ENCODE measurements around the gene TREM2. TPM values are rescaled to one million over a fixed set of nuclear protein-coding genes. Genes with fewer than 3 reads are reported as not detected.
"Not testable (repeated sequence)": the region's sequence is repeated elsewhere in the genome, so short reads cannot be mapped to it uniquely, and the experiment has no call there.

Gene TREM2
- total and polyA plus RNA-seq, 5 donors = 1.2 to 4.1 (median 2.3) TPM

DNA sequence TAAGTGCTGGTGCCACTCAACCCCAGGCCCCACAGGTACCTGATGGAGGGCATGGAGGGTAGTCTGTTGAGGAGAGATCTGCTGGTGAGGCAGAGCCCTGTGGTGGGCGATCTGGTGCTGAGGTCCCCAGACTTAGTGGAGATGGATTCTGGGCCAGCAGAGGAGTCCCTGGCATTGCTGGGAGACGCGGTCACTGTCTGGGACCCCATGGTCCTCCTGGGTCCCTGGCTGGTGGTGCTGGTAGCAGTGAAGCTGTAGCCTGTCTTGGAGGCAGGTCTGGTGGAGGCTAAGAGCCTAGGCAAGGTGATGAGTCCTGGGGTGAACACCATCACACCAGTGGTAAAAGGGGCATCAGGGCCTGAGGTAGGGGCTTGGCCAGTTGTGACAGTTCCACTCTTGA lies 31.5 kb upstream of the TREM2 start:
- H3K27me3 ChIP-seq (ENCODE audit: control insufficient read depth, insufficient read depth) = no peaks in the 10 kb centered on the region
- intact Hi-C loops (cut with DNase I) = no loop called here

DNA sequence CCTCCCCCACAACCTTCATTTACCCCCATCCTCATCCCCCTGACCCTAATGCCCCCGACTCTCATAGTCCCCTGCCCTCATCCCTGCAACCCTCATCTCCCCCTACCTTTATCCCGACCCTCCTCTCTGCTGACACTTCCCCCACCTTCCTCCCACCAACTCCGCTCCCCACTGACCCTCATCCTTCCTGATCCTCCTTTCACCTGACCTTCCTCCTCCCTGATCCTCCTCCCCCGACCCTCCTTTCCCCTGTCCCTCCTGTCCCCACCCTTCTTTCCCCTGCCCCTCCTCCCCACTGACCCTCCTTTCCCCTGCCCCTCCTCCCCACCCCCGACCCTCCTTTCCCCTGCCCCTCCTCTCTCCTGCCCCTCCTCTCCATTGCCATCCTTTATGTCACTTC lies 31.0 kb upstream of the TREM2 start:
- H3K27ac ChIP-seq (ENCODE audit: low read length) = no peak overlapping the region
- H3K9me3 ChIP-seq (ENCODE audit: control insufficient read depth, low read length) = no peaks in the 10 kb centered on the region
- intact Hi-C loops (cut with DNase I) = no loop called here
- H3K27me3 ChIP-seq (ENCODE audit: control insufficient read depth, insufficient read depth) = no peaks in the 10 kb centered on the region
- DNase-seq (no peak), ATAC-seq (no peak)
- H3K4me3 ChIP-seq (ENCODE audit: low read length) = no peak overlapping the region
- no peaks in the 10 kb centered on the region for H3K4me1 ChIP-seq (ENCODE audit: control insufficient read depth, insufficient read depth, low read length)
- WGBS = 54% methylated on average over 5 of the region's 5 CpGs

More for the DNA sequence above, 31.5 kb upstream of the TREM2 start:
- H3K4me1 ChIP-seq (ENCODE audit: control insufficient read depth, insufficient read depth, low read length) = no peaks in the 10 kb centered on the region
- WGBS = 92% methylated on average over 3 of the region's 3 CpGs
- no peak for DNase-seq
- H3K4me3 ChIP-seq (ENCODE audit: low read length) = no peak overlapping the region
- H3K9me3 ChIP-seq (ENCODE audit: control insufficient read depth, low read length) = no peaks in the 10 kb centered on the region
- no peak overlapping the region for H3K27ac ChIP-seq (ENCODE audit: low read length)
- no peak for ATAC-seq

DNA sequence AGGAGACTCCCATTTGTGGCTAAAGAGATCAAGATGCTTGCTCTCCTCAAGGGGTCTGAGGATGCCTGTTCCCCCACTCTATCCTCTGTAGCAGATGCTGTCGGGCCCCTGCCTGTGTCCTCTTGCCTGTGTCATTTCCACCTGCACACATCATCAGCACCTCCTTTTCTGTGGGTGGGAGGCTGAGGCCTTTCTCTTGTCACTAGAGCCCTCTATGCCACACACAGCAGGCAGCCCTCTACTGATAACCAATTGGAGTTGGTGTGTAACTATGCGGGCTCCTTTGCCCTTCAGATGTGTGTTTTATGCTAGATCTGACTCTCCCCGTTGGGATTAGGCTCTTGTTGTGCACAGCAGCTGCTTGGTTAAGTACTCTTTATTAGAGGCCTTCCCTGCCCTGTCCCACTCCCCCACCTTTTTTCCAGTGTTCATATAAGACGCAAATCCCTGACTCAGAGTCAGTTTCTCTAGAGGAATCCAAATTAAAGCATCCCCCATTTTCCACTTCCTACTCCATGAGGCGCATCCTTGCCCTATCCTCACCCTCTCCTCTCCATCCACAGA lies 30.3 kb upstream of the TREM2 start:
- Histone ChIP-seq H3K9me3 (ENCODE audit: control insufficient read depth, low read length) (no peaks in the 10 kb centered on the region), H3K4me3 (ENCODE audit: low read length) (no peak overlapping the region), H3K4me1 (ENCODE audit: control insufficient read depth, insufficient read depth, low read length) (no peaks in the 10 kb centered on the region), H3K27ac (ENCODE audit: low read length) (no peak overlapping the region), H3K27me3 (ENCODE audit: control insufficient read depth, insufficient read depth) (no peaks in the 10 kb centered on the region)
- 70% methylated on average over 5 of the region's 5 CpGs for WGBS
- ATAC-seq (no peak), DNase-seq (no peak)
- intact Hi-C loops (cut with DNase I) = no loop called here

DNA sequence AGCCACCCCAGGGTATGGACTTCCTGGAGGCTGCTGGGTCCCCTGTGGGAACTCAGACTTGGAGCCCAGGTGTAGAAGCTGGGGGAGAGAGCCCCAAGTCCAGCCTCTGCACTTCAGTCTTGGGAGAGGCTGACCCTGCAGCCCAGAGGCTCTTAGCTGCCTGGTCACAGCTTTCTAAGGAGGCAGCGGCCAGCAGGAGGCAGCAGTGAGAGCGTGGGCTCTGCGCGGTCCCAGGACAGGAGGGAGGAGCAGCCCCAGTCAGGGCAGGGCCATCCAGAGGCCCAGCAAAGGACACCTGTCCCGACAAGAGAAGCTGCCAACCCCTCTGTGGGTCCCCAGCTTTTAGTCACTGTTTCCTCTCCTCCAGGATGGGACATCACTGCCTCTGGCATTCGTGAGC lies 28.7 kb upstream of the TREM2 start:
- Histone ChIP-seq H3K4me3 (ENCODE audit: low read length) (no peak overlapping the region), H3K27ac (ENCODE audit: low read length) (no peak overlapping the region), H3K27me3 (ENCODE audit: control insufficient read depth, insufficient read depth) (no peaks in the 10 kb centered on the region), H3K9me3 (ENCODE audit: control insufficient read depth, low read length) (no peaks in the 10 kb centered on the region), H3K4me1 (ENCODE audit: control insufficient read depth, insufficient read depth, low read length) (no peaks in the 10 kb centered on the region)
- peak in 2 of 3 donors; percentile 71 for DNase-seq
- WGBS = 15% methylated on average over 6 of the region's 6 CpGs
- peak; percentile 33 to 60 for ATAC-seq
- intact Hi-C loops (cut with DNase I) = no loop called here

DNA sequence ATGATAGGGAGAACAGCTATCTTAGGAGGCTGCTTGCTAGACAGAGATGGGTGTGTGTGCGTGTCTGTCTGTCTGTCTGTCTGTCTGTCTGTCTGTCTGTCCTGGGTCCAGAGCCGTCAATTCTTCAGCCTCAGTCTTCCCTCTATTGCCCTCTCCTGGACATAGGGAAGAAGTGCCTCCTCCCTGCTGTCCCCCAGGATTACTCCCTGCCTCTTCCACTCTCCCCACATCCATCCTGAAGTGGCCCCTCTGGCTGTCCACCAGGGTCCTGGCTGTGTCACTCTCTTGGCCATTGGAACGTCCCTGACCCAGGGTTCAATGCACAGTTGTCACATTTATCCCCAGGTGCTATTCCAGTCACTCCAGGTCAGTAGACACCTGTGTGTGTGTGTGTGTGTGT lies 27.9 kb upstream of the TREM2 start:
- 82% methylated on average over 3 of the region's 3 CpGs for WGBS
- Histone ChIP-seq H3K9me3 (ENCODE audit: control insufficient read depth, low read length) (no peaks in the 10 kb centered on the region), H3K4me3 (ENCODE audit: low read length) (no peak overlapping the region), H3K4me1 (ENCODE audit: control insufficient read depth, insufficient read depth, low read length) (no peaks in the 10 kb centered on the region), H3K27me3 (ENCODE audit: control insufficient read depth, insufficient read depth) (no peaks in the 10 kb centered on the region), H3K27ac (ENCODE audit: low read length) (no peak overlapping the region)
- DNase-seq (no peak), ATAC-seq (no peak)
- intact Hi-C loops (cut with DNase I) = no loop called here

DNA sequence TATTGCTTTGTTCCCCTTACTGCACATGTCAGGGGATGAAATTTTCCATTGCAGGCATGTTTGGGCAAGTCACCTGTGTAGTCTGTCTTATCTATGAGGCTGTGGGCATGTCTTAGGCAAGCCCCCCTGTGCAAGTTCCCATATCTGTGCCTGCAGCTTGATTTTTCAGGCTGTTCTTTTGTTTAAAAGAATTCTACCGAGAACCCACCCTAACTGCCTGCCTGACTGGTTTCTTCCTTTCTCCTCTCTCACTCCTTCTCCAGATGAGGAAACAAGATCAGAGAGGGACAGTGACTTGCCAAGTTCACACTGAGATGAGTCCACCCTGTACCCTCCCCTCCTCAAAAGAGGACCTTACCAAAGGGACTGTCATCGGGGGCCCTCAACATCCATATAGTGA lies 27.1 kb upstream of the TREM2 start:
- intact Hi-C loops (cut with DNase I) = no loop called here
- 96% methylated on average over 2 of the region's 2 CpGs for WGBS
- DNase-seq = no peak
- ATAC-seq = no peak
- H3K27ac ChIP-seq (ENCODE audit: low read length) = no peak overlapping the region
- no peaks in the 10 kb centered on the region for H3K9me3 ChIP-seq (ENCODE audit: control insufficient read depth, low read length)
- no peak overlapping the region for H3K4me3 ChIP-seq (ENCODE audit: low read length)
- no peaks in the 10 kb centered on the region for H3K27me3 ChIP-seq (ENCODE audit: control insufficient read depth, insufficient read depth)
- H3K4me1 ChIP-seq (ENCODE audit: control insufficient read depth, insufficient read depth, low read length) = no peaks in the 10 kb centered on the region

DNA sequence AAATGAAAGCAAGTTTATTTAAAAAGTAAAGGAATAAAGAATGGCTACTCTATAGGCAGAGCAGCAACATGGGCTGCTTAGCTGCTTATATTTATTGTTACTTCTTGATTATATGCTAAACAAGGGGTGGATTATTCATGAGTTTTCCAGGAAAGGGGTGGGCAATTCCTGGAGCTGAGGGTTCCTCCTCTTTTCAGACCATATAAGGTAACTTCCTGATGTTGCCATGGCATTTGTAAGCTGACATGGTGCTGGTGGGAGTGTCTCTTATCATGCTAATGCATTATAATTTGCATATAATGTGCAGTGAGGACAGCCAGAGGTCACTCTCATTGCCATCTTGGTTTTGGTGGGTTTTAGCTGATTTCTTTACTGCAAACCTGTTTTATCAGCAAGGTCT lies 26.1 kb upstream of the TREM2 start:
- H3K4me3 ChIP-seq (ENCODE audit: low read length); ATAC-seq; H3K9me3 ChIP-seq (ENCODE audit: control insufficient read depth, low read length); H3K27ac ChIP-seq (ENCODE audit: low read length); H3K4me1 ChIP-seq (ENCODE audit: control insufficient read depth, insufficient read depth, low read length); intact Hi-C loops (cut with DNase I); H3K27me3 ChIP-seq (ENCODE audit: control insufficient read depth, insufficient read depth); DNase-seq: not testable (repeated sequence)

DNA sequence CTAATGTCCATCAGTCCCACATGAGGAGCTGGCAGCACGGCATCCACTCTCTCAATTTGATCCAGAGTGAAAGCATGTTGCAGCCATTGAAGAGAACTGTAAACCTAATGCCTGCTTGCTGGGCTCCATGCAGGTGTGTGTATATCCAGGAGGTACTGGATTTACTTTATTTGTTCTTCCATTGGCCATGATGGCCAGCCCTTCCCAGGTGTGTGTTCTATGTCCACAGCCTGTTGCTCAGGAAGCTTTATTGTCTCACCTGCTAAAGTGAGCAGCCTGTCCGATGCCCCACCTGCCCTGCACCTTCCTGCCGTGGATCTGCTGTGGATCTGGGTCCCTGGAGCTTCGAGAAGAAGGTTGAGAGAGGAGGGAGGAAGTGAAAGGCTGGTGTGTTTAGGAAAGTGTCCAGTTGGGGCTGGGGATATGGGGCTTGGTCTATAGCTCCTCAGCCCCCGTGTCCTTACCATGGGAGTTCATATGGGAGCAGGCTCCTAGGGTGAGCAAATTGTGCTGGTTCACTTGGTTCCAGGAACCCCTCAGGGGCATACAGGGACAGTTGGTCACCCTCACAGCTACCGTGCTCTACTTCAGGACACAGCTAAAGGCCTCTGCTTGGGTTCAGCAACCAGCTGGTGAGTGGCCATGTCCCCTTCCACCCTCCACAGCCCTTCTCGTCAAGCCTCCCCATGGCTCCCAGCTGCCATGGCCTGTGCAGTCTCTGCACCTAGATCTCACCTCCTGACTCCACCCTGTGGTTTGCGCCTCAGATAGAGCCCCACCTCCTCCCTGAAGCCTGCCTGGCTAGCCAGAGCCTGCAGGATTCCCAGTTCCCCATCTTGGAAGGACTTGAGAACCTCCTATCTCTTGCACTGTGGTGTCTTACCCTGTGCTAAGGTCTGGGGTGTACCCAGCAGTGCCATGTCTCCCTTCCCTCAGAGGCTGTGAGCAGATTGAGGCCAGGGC lies 25.3 kb upstream of the TREM2 start:
- intact Hi-C loops (cut with DNase I) = no loop called here

DNA sequence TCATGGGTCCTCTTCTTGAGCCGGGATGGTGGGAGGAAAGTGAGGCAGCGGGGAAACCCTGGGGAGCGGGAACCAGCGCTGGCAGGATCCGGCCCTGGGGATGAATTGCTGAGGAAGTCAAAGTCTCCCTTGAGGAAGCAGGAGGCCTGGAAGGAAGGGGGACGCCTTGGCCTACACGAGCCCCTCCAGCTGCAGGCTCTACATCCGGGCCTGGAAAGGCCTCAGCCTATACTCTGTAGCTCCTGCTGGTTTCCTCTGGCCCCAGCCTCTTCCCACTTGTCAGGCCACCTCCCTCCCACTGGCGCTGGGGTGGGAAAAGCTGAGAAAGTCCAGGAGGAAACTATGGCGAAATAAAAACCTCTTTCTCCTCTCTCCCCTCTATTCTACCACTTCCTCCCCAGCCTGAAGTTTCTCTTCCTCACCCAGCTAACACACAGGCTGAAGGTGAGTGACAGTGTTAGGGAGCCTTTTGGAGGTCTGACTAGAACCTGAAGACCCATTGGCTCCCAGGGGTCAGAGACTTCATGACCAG lies 23.2 kb upstream of the TREM2 start:
- DNase-seq (peak in 2 of 3 donors; percentile 18 to 58), ATAC-seq (peak; percentile 38 to 40)
- Histone ChIP-seq H3K9me3 (ENCODE audit: control insufficient read depth, low read length) (no peaks in the 10 kb centered on the region), H3K4me1 (ENCODE audit: control insufficient read depth, insufficient read depth, low read length) (no peaks in the 10 kb centered on the region), H3K27me3 (ENCODE audit: control insufficient read depth, insufficient read depth) (no peaks in the 10 kb centered on the region), H3K27ac (ENCODE audit: low read length) (no peak overlapping the region), H3K4me3 (ENCODE audit: low read length) (no peak overlapping the region)
- 48% methylated on average over 10 of the region's 10 CpGs for whole genome bisulfite sequencing
- intact Hi-C loops (cut with DNase I) = no loop called here

More for the DNA sequence above, 25.3 kb upstream of the TREM2 start:
- no peaks in the 10 kb centered on the region for H3K27me3 ChIP-seq (ENCODE audit: control insufficient read depth, insufficient read depth)
- no peak for ATAC-seq
- H3K9me3 ChIP-seq (ENCODE audit: control insufficient read depth, low read length) = no peaks in the 10 kb centered on the region
- 86% methylated on average over 8 of the region's 8 CpGs for WGBS
- H3K4me1 ChIP-seq (ENCODE audit: control insufficient read depth, insufficient read depth, low read length) = no peaks in the 10 kb centered on the region
- no peak for DNase-seq
- no peak overlapping the region for H3K27ac ChIP-seq (ENCODE audit: low read length)
- H3K4me3 ChIP-seq (ENCODE audit: low read length) = no peak overlapping the region

DNA sequence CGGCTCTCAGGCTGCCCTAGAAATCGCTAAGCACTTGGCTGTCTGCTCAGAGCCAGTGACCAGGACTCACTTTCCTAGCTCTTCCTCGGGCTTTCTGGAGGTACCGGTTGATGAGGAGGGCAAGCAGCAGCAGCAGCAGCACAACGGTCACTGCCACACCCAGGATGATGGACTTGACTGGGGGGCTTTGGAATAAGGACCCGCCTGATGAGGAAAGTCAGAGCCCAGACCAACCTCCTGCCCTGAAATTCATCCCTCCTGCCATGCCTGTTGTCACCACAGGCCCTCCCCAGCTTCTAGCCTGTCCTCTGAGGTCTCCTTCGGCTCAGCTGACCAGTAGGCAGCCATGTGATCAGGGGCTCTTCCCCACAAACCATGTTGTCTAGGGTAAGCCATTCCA lies 21.8 kb upstream of the TREM2 start:
- intact Hi-C loops (cut with DNase I) = no loop called here

More for the DNA sequence above, 21.8 kb upstream of the TREM2 start:
- Histone ChIP-seq H3K27ac (ENCODE audit: low read length) (no peak overlapping the region), H3K4me1 (ENCODE audit: control insufficient read depth, insufficient read depth, low read length) (no peaks in the 10 kb centered on the region), H3K4me3 (ENCODE audit: low read length) (no peak overlapping the region), H3K9me3 (ENCODE audit: control insufficient read depth, low read length) (no peaks in the 10 kb centered on the region), H3K27me3 (ENCODE audit: control insufficient read depth, insufficient read depth) (no peaks in the 10 kb centered on the region)
- ATAC-seq (no peak), DNase-seq (no peak)
- WGBS = 82% methylated on average over 7 of the region's 7 CpGs

Data from right cardiac atrium (tissue), 5 donors.